A549 (cell line): ENCODE data around the gene ZSCAN26. TPM values are rescaled to one million over a fixed set of nuclear protein-coding genes. Genes with fewer than 3 reads are reported as not detected.
"Not testable (repeated sequence)": the region's sequence is repeated elsewhere in the genome, so short reads cannot be mapped to it uniquely, and the experiment has no call there.

Experiments
- ATAC-seq, 2 experiments: fragments of 200-7000 bp in 1 of 2; fragments of >200 bp in 1 of 2; cut with Nextera tagmentation in 1 of 2; cut with Tn5 transposase in 1 of 2; 3 replicates each; pipeline versions ENCODE4 v1.8.0 to v1.9.1; 2018 to 2020; ENCODE audit warnings: mild to moderate bottlenecking in 1 of 2, moderate library complexity in 1 of 2
- CTCF ChIA-PET: fragments of 300-600 bp; sonication (Branson Sonifier 250); formaldehyde crosslinking; extraction: SDS; loops from one replicate; lab custom pipeline; 2021; ENCODE audit warnings: antibody characterized with exemption, inconsistent platforms; lab: Yijun Ruan, JAX
- POLR2A ChIA-PET: fragments of 350-600 bp; formaldehyde crosslinking; extraction: SDS; loops from one replicate; lab custom pipeline; 2021; ENCODE audit warnings: antibody characterized with exemption, inconsistent platforms; lab: Yijun Ruan, JAX
- DNase-seq, 2 experiments: peaks; one replicate each; pipeline versions ENCODE4 v3.0.0 to v3.0.0-alpha.2; 2011 to 2016; ENCODE audit warnings: low read depth in 1 of 2, low spot score in 1 of 2
- FAIRE-seq: peaks from 2 replicates; lab custom pipeline; 2011; peaks lifted over from hg19 to GRCh38; lab: Jason Lieb, UNC
- H3K27ac ChIP-seq, 2 experiments: fragments of >200 bp; sonication (Bioruptor Twin); formaldehyde crosslinking; 3 replicates each; pipeline ENCODE4 v1.5.1; 2016 to 2017
- H3K4me1 ChIP-seq: fragments of >200 bp; sonication (Bioruptor Twin); formaldehyde crosslinking; 3 replicates; pipeline ENCODE4 v1.6.1; 2016
- H3K4me2 ChIP-seq: fragments of >200 bp; sonication (Bioruptor Twin); formaldehyde crosslinking; 3 replicates; pipeline ENCODE4 v1.6.1; 2016
- H3K4me3 ChIP-seq: fragments of >200 bp; sonication (Bioruptor Twin); formaldehyde crosslinking; 3 replicates; pipeline ENCODE4 v1.5.1; 2016
- H3K9me3 ChIP-seq: fragments of >200 bp; sonication (Bioruptor Twin); formaldehyde crosslinking; 3 replicates; pipeline ENCODE4 v1.6.1; 2016
- BCL3 ChIP-seq: fragments of >200 bp; sonication (Bioruptor Twin); formaldehyde crosslinking; IDR thresholded peaks from 3 replicates; pipeline ENCODE4 v1.6.1; 2016
- BHLHE40 ChIP-seq: IDR thresholded peaks from 2 replicates; pipeline ENCODE4 v1.6.1; 2012; ENCODE audit warnings: low read depth, low read length, inconsistent platforms
- CEBPB ChIP-seq, 2 experiments: fragments of >200 bp in 1 of 2; sonication (Bioruptor Twin) in 1 of 2; formaldehyde crosslinking in 1 of 2; IDR thresholded peaks; 2 replicates each; pipeline ENCODE4 v1.6.1; 2012 to 2016
- CHD4 ChIP-seq: fragments of 200-600 bp; sonication (generic); IDR thresholded peaks from 2 replicates; pipeline ENCODE4 v1.6.1; 2016; ENCODE audit warnings: antibody characterized with exemption, mild to moderate bottlenecking, borderline replicate concordance
- EHF ChIP-seq: fragments of 250-450 bp; sonication (Bioruptor Pico); IDR thresholded peaks from 2 replicates; pipeline ENCODE4 v1.5.0; 2020; ENCODE audit warnings: mild to moderate bottlenecking
- EP300 ChIP-seq, 2 experiments: fragments of >200 bp; sonication (Bioruptor Twin); formaldehyde crosslinking; IDR thresholded peaks; 2 replicates in 1 of 2; 3 replicates in 1 of 2; pipeline ENCODE4 v1.6.1; 2016 to 2017
- ESRRA ChIP-seq: fragments of 150-350 bp; IDR thresholded peaks from 2 replicates; pipeline ENCODE4 v1.6.1; 2014; ENCODE audit warnings: mild to moderate bottlenecking, low read length, borderline replicate concordance
- FOXS1 ChIP-seq: fragments of 250-450 bp; sonication (Bioruptor Pico); IDR thresholded peaks from 2 replicates; pipeline ENCODE4 v1.5.0; 2020; ENCODE audit warnings: mild to moderate bottlenecking, moderate library complexity
- GATA3 ChIP-seq: IDR thresholded peaks from 2 replicates; pipeline ENCODE4 v1.6.1; 2012; ENCODE audit warnings: borderline replicate concordance
- HDAC2 ChIP-seq: fragments of 200-600 bp; sonication (generic); IDR thresholded peaks from 2 replicates; pipeline ENCODE4 v1.6.1; 2016
- HEYL ChIP-seq: fragments of 250-450 bp; sonication (Bioruptor Pico); IDR thresholded peaks from 2 replicates; pipeline ENCODE4 v1.8.0; 2021; ENCODE audit warnings: mild to moderate bottlenecking, moderate library complexity
- HMGXB4 ChIP-seq: fragments of 250-450 bp; sonication (Bioruptor Pico); IDR thresholded peaks from 2 replicates; pipeline ENCODE4 v1.5.0; 2021; ENCODE audit warnings: mild to moderate bottlenecking, moderate library complexity, borderline replicate concordance
- HOXA7 ChIP-seq: fragments of 250-450 bp; sonication (Bioruptor Pico); IDR thresholded peaks from 2 replicates; pipeline ENCODE4 v1.5.0; 2020; ENCODE audit warnings: mild to moderate bottlenecking, moderate library complexity
- JUNB ChIP-seq: fragments of >200 bp; sonication (Bioruptor Twin); formaldehyde crosslinking; IDR thresholded peaks from 2 replicates; pipeline ENCODE4 v1.6.1; 2016
- KDM5A ChIP-seq: fragments of 200-600 bp; sonication (generic); IDR thresholded peaks from 2 replicates; pipeline ENCODE4 v1.6.1; 2016; ENCODE audit warnings: antibody characterized with exemption, mild to moderate bottlenecking
- MAFK ChIP-seq: fragments of 450-650 bp; IDR thresholded peaks from 2 replicates; pipeline ENCODE4 v1.6.1; 2014; ENCODE audit not compliant: partially characterized antibody
- MAZ ChIP-seq: fragments of 150-350 bp; IDR thresholded peaks from 2 replicates; pipeline ENCODE4 v1.6.1; 2014; ENCODE audit warnings: antibody characterized with exemption, low read depth, low read length, borderline replicate concordance
- MYC ChIP-seq: IDR thresholded peaks from 2 replicates; pipeline ENCODE4 v1.6.1; 2012; ENCODE audit warnings: mild to moderate bottlenecking, inconsistent platforms, low read length, improper control_type of control experiment, borderline replicate concordance
- NFE2L2 ChIP-seq: fragments of 150-350 bp; conservative IDR thresholded peaks from 2 replicates; pipeline ENCODE4 v1.6.1; 2014; ENCODE audit warnings: low read length
- PHF8 ChIP-seq: fragments of 200-600 bp; sonication (generic); IDR thresholded peaks from 2 replicates; pipeline ENCODE4 v1.6.1; 2016; ENCODE audit warnings: low read depth, mild to moderate bottlenecking, antibody characterized with exemption, moderate library complexity, borderline replicate concordance
- POLR2A ChIP-seq: IDR thresholded peaks from 2 replicates; pipeline ENCODE4 v1.6.1; 2012; ENCODE audit warnings: mild to moderate bottlenecking, low read length
- RCOR1 ChIP-seq: fragments of 150-350 bp; IDR thresholded peaks from 2 replicates; pipeline ENCODE4 v1.6.1; 2014; ENCODE audit warnings: antibody characterized with exemption, low read length, low read depth
- REST ChIP-seq: fragments of 200-600 bp; sonication (generic); IDR thresholded peaks from 2 replicates; pipeline ENCODE4 v1.6.1; 2016; ENCODE audit warnings: antibody characterized with exemption, mild to moderate bottlenecking, moderate library complexity
- RFX5 ChIP-seq: fragments of 450-650 bp; IDR thresholded peaks from 2 replicates; pipeline ENCODE4 v1.7.1; 2014; ENCODE audit warnings: antibody characterized with exemption, mild to moderate bottlenecking, moderate library complexity
- RNF2 ChIP-seq: fragments of 200-600 bp; sonication (generic); IDR thresholded peaks from 2 replicates; pipeline ENCODE4 v1.6.1; 2016; ENCODE audit warnings: low read depth, mild to moderate bottlenecking, antibody characterized with exemption, moderate library complexity, borderline replicate concordance
- SMC3 ChIP-seq: fragments of >200 bp; sonication (Bioruptor Twin); formaldehyde crosslinking; IDR thresholded peaks from 3 replicates; pipeline ENCODE4 v1.6.1; 2018; ENCODE audit warnings: inconsistent platforms
- TP53 ChIP-seq: fragments of 250-450 bp; sonication (Bioruptor Pico); IDR thresholded peaks from 2 replicates; pipeline ENCODE4 v1.5.0; 2021; ENCODE audit warnings: mild to moderate bottlenecking, moderate library complexity
- USF2 ChIP-seq: fragments of 450-650 bp; IDR thresholded peaks from 2 replicates; pipeline ENCODE4 v1.6.1; 2014; ENCODE audit warnings: antibody characterized with exemption
- ZC3H11A ChIP-seq: fragments of 450-650 bp; IDR thresholded peaks from 2 replicates; pipeline ENCODE4 v1.6.1; 2014; ENCODE audit warnings: antibody characterized with exemption, mild to moderate bottlenecking
- ZFP36 ChIP-seq: fragments of 450-650 bp; IDR thresholded peaks from 2 replicates; pipeline ENCODE4 v1.6.1; 2014; ENCODE audit warnings: borderline replicate concordance; ENCODE audit not compliant: partially characterized antibody
- ZNF302 ChIP-seq: fragments of 250-450 bp; sonication (Bioruptor Pico); IDR thresholded peaks from 2 replicates; pipeline ENCODE4 v1.9.0; 2021; ENCODE audit warnings: inconsistent platforms, mild to moderate bottlenecking, moderate library complexity
- WGBS: methylation state at CpG from one replicate; pipeline ENCODE4 v1.1.6; 2017; ENCODE audit errors: missing lambda C conversion rate; 5-methylcytosine and 5-hydroxymethylcytosine counted together
- polyA plus RNA-seq, 4 experiments: library from polyadenylated mRNA; depleted of rRNA in 3 of 4; stranded (reverse); fragments of >200 nt; fragmentation: RNase III in 1 of 4; extraction: RNeasy Plus Mini Kit Qiagen cat#74134 plus additional on column Dnase treatment in 1 of 4; gene quantifications; 2 replicates in 3 of 4; 3 replicates in 1 of 4; pipeline ENCODE4 v1.2.3, GENCODE V29; 2011 to 2017

ZSCAN26 gene
- polyA plus RNA-seq, 2 of the 4 experiments (the other 2 are of a cell fraction): 6.2 to 10.1 TPM

- WGBS: 85% methylated on average over 7 of the region's 7 CpGs
- no peak for DNase-seq
- no peaks in the 10 kb centered on the region for H3K9me3 ChIP-seq
- no peak for ATAC-seq
- no peak for FAIRE-seq
- no peak overlapping the region for H3K4me3 ChIP-seq
- ChIA-PET POLR2A (no interaction called here), CTCF (no interaction called here)
- H3K4me1 ChIP-seq: no peaks in the 10 kb centered on the region
- no peak overlapping the region for H3K4me2 ChIP-seq
- H3K27ac ChIP-seq: no peak overlapping the region
- TF ChIP-seq NFE2L2 (no peak), CHD4 (no peak), GATA3 (no peak), ZFP36 (no peak), EP300 (IDR thresholded peaks at IDR 0.05) (no peak), ZNF302 (no peak), POLR2A (no peak), PHF8 (no peak), CEBPB (IDR thresholded peaks at IDR 0.05) (no peak), RNF2 (no peak), EHF (no peak), BHLHE40 (no peak), SMC3 (no peak), TP53 (CRISPR knock-in tag) (no peak), MYC (no peak), HOXA7 (CRISPR knock-in tag) (no peak), BCL3 (no peak), JUNB (no peak), RCOR1 (no peak), HEYL (CRISPR knock-in tag) (no peak)
Observed at GRCh38 chr6:28296520-28297060, 29.6 kb downstream of the ZSCAN26 start.

GRCh38 chr6:28303570-28303969, 36.6 kb downstream of the ZSCAN26 start:
- CTCF ChIA-PET: no interaction called here
- POLR2A ChIA-PET: no interaction called here
- no peak for ATAC-seq
- WGBS: 89% methylated on average over 3 of the region's 3 CpGs
- no peak for TF ChIP-seq PHF8
- no peak for TF ChIP-seq MYC
- no peak for TF ChIP-seq MAFK
- no peak for TF ChIP-seq HMGXB4
- TF ChIP-seq FOXS1 (CRISPR knock-in tag): no peak
- TF ChIP-seq REST: no peak
- TF ChIP-seq ZFP36: no peak
- TF ChIP-seq RFX5: no peak
- no peak for TF ChIP-seq HEYL (CRISPR knock-in tag)
- TF ChIP-seq ESRRA: no peak
- TF ChIP-seq KDM5A: no peak
- TF ChIP-seq HDAC2: no peak
- no peak for TF ChIP-seq BHLHE40
- no peak for TF ChIP-seq USF2
- TF ChIP-seq MAZ: no peak
- TF ChIP-seq NFE2L2: no peak
- TF ChIP-seq RNF2: no peak
- TF ChIP-seq ZC3H11A: no peak
- DNase-seq: no peak
- Histone ChIP-seq H3K4me3 (no peak overlapping the region), H3K4me1 (no peaks in the 10 kb centered on the region), H3K9me3 (no peaks in the 10 kb centered on the region), H3K4me2 (no peak overlapping the region), H3K27ac (no peak overlapping the region)
- no peak for FAIRE-seq

GRCh38 chr6:28306363-28306762, 39.4 kb downstream of the ZSCAN26 start:
- H3K4me3 ChIP-seq, POLR2A ChIA-PET, H3K4me1 ChIP-seq, CTCF ChIA-PET, H3K4me2 ChIP-seq, H3K27ac ChIP-seq, H3K9me3 ChIP-seq, FAIRE-seq, DNase-seq, ATAC-seq: not testable (repeated sequence)
